Measurements from ENCODE around the gene INVS. TPM values are rescaled to one million over a fixed set of nuclear protein-coding genes. Genes with fewer than 3 reads are reported as not detected.

Gene INVS, protein sequence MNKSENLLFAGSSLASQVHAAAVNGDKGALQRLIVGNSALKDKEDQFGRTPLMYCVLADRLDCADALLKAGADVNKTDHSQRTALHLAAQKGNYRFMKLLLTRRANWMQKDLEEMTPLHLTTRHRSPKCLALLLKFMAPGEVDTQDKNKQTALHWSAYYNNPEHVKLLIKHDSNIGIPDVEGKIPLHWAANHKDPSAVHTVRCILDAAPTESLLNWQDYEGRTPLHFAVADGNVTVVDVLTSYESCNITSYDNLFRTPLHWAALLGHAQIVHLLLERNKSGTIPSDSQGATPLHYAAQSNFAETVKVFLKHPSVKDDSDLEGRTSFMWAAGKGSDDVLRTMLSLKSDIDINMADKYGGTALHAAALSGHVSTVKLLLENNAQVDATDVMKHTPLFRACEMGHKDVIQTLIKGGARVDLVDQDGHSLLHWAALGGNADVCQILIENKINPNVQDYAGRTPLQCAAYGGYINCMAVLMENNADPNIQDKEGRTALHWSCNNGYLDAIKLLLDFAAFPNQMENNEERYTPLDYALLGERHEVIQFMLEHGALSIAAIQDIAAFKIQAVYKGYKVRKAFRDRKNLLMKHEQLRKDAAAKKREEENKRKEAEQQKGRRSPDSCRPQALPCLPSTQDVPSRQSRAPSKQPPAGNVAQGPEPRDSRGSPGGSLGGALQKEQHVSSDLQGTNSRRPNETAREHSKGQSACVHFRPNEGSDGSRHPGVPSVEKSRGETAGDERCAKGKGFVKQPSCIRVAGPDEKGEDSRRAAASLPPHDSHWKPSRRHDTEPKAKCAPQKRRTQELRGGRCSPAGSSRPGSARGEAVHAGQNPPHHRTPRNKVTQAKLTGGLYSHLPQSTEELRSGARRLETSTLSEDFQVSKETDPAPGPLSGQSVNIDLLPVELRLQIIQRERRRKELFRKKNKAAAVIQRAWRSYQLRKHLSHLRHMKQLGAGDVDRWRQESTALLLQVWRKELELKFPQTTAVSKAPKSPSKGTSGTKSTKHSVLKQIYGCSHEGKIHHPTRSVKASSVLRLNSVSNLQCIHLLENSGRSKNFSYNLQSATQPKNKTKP
- total RNA-seq (34.6 and 37.0 TPM in 2 replicates), polyA plus RNA-seq (12.0 and 13.9 TPM in 2 replicates), polyA minus RNA-seq (17.3 and 24.8 TPM in 2 replicates)
- 20.3 TPM for total RNA-seq (2013)

DNA sequence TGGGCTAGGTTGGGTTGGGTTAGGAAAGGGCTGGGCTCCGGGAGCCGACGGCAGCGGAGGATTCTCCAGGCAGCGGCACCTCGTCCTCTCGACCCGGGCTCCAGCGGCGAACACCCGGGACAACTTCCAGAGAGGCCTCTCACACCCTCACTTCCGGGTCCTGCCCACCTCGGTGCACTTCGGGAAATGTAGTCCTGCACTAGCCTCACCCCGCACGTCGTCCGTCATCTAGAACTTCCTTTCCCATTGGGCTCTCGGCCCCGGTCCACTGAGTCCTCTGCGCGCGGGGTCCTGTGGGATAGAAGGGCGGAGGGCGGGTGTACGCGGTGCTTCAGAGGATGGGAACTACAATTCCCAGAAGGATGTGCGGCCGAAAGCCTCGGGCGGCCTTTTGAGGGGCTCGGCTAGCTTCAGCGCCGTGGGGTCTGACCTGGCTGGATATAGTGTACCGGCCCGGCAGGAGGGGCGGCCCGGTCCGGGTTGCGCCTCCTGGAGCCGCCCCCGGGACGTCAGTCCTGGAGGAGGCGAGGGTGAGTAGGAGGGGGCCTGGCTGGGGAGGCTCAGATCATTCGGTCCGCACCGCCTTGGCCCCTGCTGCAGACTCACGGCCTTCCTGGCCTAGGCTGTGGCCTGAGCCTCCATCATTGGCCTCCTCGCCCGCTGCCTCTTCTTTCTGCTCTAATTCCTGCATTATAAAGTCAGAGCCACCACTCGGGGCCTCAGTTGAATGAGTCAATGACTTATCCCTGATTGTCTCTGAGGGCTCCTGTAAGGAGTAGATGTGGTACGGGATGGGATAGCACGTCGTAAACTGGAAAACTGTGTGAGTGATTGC is at the start of gene INVS, which contains the start of gene ERP44:
TSS of gene INVS (plus strand) at position 357 of the 835 bp plus-strand sequence. CDS start 5,279 bp downstream, outside the sequence.
TSS of gene ERP44 (minus strand) at position 114 of the 835 bp plus-strand sequence. CDS start 160 bp downstream, outside the sequence.
- Mint-ChIP-seq H3K4me3 (peak within 1 kb of the TSS; percentile 99), H3K4me1 (peaks cover 41% of the 10 kb centered on the region), H3K9me3 (ENCODE audit: insufficient read depth) (no peaks in the 10 kb centered on the region), H3K27ac (peak within 1 kb of the TSS; percentile 98), H3K27me3 (no peaks in the 10 kb centered on the region)
- peaks cover 68% of the 10 kb centered on the region for H3K79me2 ChIP-seq (ENCODE audit: control insufficient read depth, insufficient read depth, low read length)
- TF ChIP-seq EZH2 (IDR thresholded peaks at IDR 0.05; ENCODE audit: borderline replicate concordance, insufficient read depth, low read depth, low read length, poor library complexity, severe bottlenecking) (no peak), CTCF (IDR thresholded peaks at IDR 0.05) (no peak)
- peaks cover 24 to 27% of the 10 kb centered on the region in 2 donors for H3K4me1 ChIP-seq (ENCODE audit: control insufficient read depth in 2 of 2, insufficient read depth in 2 of 2, low read length in 2 of 2)
- peaks cover 0 to 7% of the 10 kb centered on the region in 2 experiments for H3K36me3 ChIP-seq (replicated peaks in 1 of 2; ENCODE audit: control extremely low read depth in 1 of 2, control insufficient read depth in 1 of 2, extremely low read depth in 1 of 2, insufficient read depth in 2 of 2, low read length in 1 of 2)
- H3K9ac ChIP-seq (ENCODE audit: low read length) = peak within 1 kb of the TSS; percentile 97
- intact Hi-C loops (cut with micrococcal nuclease) = loop anchor here (1.0 to 10.0 kb wide), 10 partner anchors 15 to 1298 kb away; partner anchors contain the start of genes MRPL50, SEC61B, STX17 and TEX10
- peak; percentile 99 for ATAC-seq (ENCODE audit: low read depth)
- POLR2A ChIA-PET = interaction anchor here (0.6 to 1.1 kb wide), 2 partner anchors 14 to 876 kb away, joined by 3 to 4 read pairs; no protein-coding TSS in a partner anchor
- H3K27ac ChIP-seq (ENCODE audit: low read length in 2 of 2) = peak within 1 kb of the TSS; percentile 77 to 90
- H4K20me1 ChIP-seq (ENCODE audit: control insufficient read depth, insufficient read depth, low read length, poor library complexity, severe bottlenecking) = peaks cover 15% of the 10 kb centered on the region
- H3K4me3 ChIP-seq (ENCODE audit: control extremely low read depth in 1 of 5, extremely low read depth in 1 of 5, insufficient read depth in 1 of 5, low read depth in 2 of 5, low read length in 4 of 5) = peak within 1 kb of the TSS; percentile 79 to 98 (median 95)
- CTCF ChIA-PET = interaction anchor here (1.2 kb wide), 1 partner anchor 12 kb away, joined by 4 read pairs; no protein-coding TSS in a partner anchor
- DNase-seq = peak; percentile 98
- H2AFZ ChIP-seq (ENCODE audit: insufficient read depth, low read depth, low read length, poor library complexity, severe bottlenecking) = peak within 1 kb of the TSS; percentile 97
- under 1% methylated on average over 48 of the region's 54 CpGs for WGBS (ENCODE audit: insufficient coverage)
- H3K27me3 ChIP-seq (replicated peaks in 1 of 4; ENCODE audit: control extremely low read depth in 1 of 4, control insufficient read depth in 3 of 4, insufficient read depth in 4 of 4, low read length in 3 of 4) = no peaks in the 10 kb centered on the region
- H3K4me2 ChIP-seq (replicated peaks; ENCODE audit: low read depth, low read length, poor library complexity, severe bottlenecking) = peak within 1 kb of the TSS; percentile 96
- H3K9me3 ChIP-seq (ENCODE audit: control extremely low read depth in 1 of 3, control insufficient read depth in 2 of 3, insufficient read depth in 1 of 3, low read length in 2 of 3) = no peaks in the 10 kb centered on the region
